Measurements from ENCODE around the gene HBG1. TPM values are rescaled to one million over a fixed set of nuclear protein-coding genes. Genes with fewer than 3 reads are reported as not detected.

HBG1 gene
- total RNA-seq, 1 donor from 2014 or later, result not detected

GRCh38 chr11:5286351-5286750 is 36.7 kb upstream of the HBG1 start:
- Mint-ChIP-seq H3K4me1 (no peaks in the 10 kb centered on the region), H3K36me3 (ENCODE audit: low read depth) (no peaks in the 10 kb centered on the region), H3K9me3 (no peaks in the 10 kb centered on the region), H3K4me3 (no peak overlapping the region), H3K27ac (ENCODE audit: unreplicated experiment) (no peak overlapping the region), H3K27me3 (ENCODE audit: low read depth) (no peaks in the 10 kb centered on the region)
- TF ChIP-seq, protein P1, sequence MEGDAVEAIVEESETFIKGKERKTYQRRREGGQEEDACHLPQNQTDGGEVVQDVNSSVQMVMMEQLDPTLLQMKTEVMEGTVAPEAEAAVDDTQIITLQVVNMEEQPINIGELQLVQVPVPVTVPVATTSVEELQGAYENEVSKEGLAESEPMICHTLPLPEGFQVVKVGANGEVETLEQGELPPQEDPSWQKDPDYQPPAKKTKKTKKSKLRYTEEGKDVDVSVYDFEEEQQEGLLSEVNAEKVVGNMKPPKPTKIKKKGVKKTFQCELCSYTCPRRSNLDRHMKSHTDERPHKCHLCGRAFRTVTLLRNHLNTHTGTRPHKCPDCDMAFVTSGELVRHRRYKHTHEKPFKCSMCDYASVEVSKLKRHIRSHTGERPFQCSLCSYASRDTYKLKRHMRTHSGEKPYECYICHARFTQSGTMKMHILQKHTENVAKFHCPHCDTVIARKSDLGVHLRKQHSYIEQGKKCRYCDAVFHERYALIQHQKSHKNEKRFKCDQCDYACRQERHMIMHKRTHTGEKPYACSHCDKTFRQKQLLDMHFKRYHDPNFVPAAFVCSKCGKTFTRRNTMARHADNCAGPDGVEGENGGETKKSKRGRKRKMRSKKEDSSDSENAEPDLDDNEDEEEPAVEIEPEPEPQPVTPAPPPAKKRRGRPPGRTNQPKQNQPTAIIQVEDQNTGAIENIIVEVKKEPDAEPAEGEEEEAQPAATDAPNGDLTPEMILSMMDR (conservative IDR thresholded peaks at IDR 0.05), result no peak
- DNase-seq (ENCODE audit: low read depth, low spot score), result no peak

- TF ChIP-seq, protein P1 (conservative IDR thresholded peaks at IDR 0.05), result no peak
- no peak overlapping the region for H3K4me3 Mint-ChIP-seq
- H3K9me3 Mint-ChIP-seq, result no peaks in the 10 kb centered on the region
- no peak for DNase-seq (ENCODE audit: low read depth, low spot score)
- no peaks in the 10 kb centered on the region for H3K36me3 Mint-ChIP-seq (ENCODE audit: low read depth)
- H3K4me1 Mint-ChIP-seq, result peaks cover under 1% of the 10 kb centered on the region
- no peaks in the 10 kb centered on the region for H3K27me3 Mint-ChIP-seq (ENCODE audit: low read depth)
- H3K27ac Mint-ChIP-seq (ENCODE audit: unreplicated experiment), result no peak overlapping the region
These were observed 36.2 kb upstream of the HBG1 start for GRCh38 chr11:5285703-5286340.

DNA sequence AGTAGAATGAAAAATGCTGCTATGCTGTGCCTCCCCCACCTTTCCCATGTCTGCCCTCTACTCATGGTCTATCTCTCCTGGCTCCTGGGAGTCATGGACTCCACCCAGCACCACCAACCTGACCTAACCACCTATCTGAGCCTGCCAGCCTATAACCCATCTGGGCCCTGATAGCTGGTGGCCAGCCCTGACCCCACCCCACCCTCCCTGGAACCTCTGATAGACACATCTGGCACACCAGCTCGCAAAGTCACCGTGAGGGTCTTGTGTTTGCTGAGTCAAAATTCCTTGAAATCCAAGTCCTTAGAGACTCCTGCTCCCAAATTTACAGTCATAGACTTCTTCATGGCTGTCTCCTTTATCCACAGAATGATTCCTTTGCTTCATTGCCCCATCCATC is 35.0 kb upstream of the HBG1 start:
- TF ChIP-seq, protein P1 (conservative IDR thresholded peaks at IDR 0.05), result no peak
- no peak for DNase-seq (ENCODE audit: low read depth, low spot score)
- Mint-ChIP-seq H3K4me1 (peaks cover 4% of the 10 kb centered on the region), H3K36me3 (ENCODE audit: low read depth) (no peaks in the 10 kb centered on the region), H3K9me3 (no peaks in the 10 kb centered on the region), H3K27ac (ENCODE audit: unreplicated experiment) (no peak overlapping the region), H3K27me3 (ENCODE audit: low read depth) (no peaks in the 10 kb centered on the region), H3K4me3 (no peak overlapping the region)

DNA sequence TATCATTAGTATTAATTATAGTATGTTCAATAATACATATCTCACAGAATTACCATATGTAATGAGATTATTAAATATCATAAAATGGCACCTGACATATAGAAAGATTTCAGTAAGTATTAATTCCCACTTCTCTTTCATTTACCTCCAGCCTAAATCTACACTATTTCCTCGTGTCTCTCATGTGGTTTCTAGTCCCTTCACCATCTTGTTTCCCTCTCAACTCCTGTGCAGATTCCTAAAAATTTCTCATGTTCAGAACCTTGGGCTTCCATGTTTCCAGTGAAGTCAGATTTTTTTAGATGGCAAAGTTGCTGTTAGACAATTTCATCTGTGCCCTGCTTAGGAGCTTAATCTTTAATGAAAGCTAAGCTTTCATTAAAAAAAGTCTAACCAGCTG is 34.2 kb upstream of the HBG1 start:
- Mint-ChIP-seq H3K27ac (ENCODE audit: unreplicated experiment) (no peak overlapping the region), H3K4me3 (no peak overlapping the region), H3K27me3 (ENCODE audit: low read depth) (no peaks in the 10 kb centered on the region), H3K9me3 (no peaks in the 10 kb centered on the region), H3K4me1 (peaks cover 4% of the 10 kb centered on the region), H3K36me3 (ENCODE audit: low read depth) (no peaks in the 10 kb centered on the region)
- TF ChIP-seq, protein P1 (conservative IDR thresholded peaks at IDR 0.05), result no peak
- DNase-seq (ENCODE audit: low read depth, low spot score), result no peak

DNA sequence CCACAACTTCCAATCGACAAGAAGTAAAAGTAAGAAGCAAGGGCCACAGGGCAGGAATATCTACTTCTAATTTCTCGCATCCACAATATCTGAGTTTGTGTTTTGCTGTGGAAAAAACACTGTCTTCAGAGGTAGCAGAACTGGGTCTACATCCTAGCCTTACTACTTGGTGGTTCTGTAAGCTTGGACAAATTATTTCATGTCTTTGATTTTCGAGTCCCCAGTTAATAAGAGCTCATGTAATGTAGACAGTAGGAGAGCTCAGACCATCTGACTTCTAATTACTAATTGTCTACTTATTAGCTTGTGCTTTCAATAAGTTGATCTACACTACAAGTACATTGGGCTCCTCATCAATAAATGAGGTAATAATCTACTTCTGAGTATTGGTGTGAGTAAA is 33.4 kb upstream of the HBG1 start:
- no peaks in the 10 kb centered on the region for H3K36me3 Mint-ChIP-seq (ENCODE audit: low read depth)
- H3K4me3 Mint-ChIP-seq, result no peak overlapping the region
- DNase-seq (ENCODE audit: low read depth, low spot score), result no peak
- H3K4me1 Mint-ChIP-seq, result peaks cover 4% of the 10 kb centered on the region
- no peak overlapping the region for H3K27ac Mint-ChIP-seq (ENCODE audit: unreplicated experiment)
- no peaks in the 10 kb centered on the region for H3K27me3 Mint-ChIP-seq (ENCODE audit: low read depth)
- H3K9me3 Mint-ChIP-seq, result no peaks in the 10 kb centered on the region
- TF ChIP-seq, protein P1 (conservative IDR thresholded peaks at IDR 0.05), result no peak

Data from neural crest cell (in vitro differentiated cells).